ENCODE measurements around the gene GCC1.

DNA sequence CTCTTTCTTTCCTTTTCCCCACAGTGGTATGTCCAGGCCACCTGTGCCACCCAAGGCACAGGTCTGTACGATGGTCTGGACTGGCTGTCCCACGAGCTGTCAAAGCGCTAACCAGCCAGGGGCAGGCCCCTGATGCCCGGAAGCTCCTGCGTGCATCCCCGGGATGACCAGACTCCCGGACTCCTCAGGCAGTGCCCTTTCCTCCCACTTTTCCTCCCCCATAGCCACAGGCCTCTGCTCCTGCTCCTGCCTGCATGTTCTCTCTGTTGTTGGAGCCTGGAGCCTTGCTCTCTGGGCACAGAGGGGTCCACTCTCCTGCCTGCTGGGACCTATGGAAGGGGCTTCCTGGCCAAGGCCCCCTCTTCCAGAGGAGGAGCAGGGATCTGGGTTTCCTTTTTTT lies 5.8 kb upstream of the GCC1 start:
- TF ChIP-seq, protein P1, sequence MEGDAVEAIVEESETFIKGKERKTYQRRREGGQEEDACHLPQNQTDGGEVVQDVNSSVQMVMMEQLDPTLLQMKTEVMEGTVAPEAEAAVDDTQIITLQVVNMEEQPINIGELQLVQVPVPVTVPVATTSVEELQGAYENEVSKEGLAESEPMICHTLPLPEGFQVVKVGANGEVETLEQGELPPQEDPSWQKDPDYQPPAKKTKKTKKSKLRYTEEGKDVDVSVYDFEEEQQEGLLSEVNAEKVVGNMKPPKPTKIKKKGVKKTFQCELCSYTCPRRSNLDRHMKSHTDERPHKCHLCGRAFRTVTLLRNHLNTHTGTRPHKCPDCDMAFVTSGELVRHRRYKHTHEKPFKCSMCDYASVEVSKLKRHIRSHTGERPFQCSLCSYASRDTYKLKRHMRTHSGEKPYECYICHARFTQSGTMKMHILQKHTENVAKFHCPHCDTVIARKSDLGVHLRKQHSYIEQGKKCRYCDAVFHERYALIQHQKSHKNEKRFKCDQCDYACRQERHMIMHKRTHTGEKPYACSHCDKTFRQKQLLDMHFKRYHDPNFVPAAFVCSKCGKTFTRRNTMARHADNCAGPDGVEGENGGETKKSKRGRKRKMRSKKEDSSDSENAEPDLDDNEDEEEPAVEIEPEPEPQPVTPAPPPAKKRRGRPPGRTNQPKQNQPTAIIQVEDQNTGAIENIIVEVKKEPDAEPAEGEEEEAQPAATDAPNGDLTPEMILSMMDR (IDR thresholded peaks at IDR 0.05) = no peak
- TF ChIP-seq POLR2A (IDR thresholded peaks at IDR 0.05) = no peak

Measured in adrenal gland (tissue), 5 donors.